Chondrocyte (in vitro differentiated cells): Measurements from ENCODE around the gene AIFM2. TPM values are rescaled to one million over a fixed set of nuclear protein-coding genes. Genes with fewer than 3 reads are reported as not detected.

Experiments used
- DNase-seq: peaks from one replicate; pipeline ENCODE4 v3.0.0; 2021; ENCODE audit warnings: mixed read lengths, low spot score
- H3K27ac Mint-ChIP-seq: one replicate; pipeline ENCODE4 v1.8.0; 2021; ENCODE audit warnings: mild to moderate bottlenecking, moderate library complexity, mixed read lengths; ENCODE audit not compliant: unreplicated experiment
- H3K27me3 Mint-ChIP-seq: 2 replicates; pipeline ENCODE4 v1.8.0; 2021; ENCODE audit warnings: low read depth, mixed read lengths
- H3K36me3 Mint-ChIP-seq: 2 replicates; pipeline ENCODE4 v1.8.0; 2021; ENCODE audit warnings: low read depth, mixed read lengths
- H3K4me1 Mint-ChIP-seq: 2 replicates; pipeline ENCODE4 v1.8.0; 2021; ENCODE audit warnings: low read depth, mild to moderate bottlenecking, mixed read lengths
- H3K4me3 Mint-ChIP-seq: one replicate; pipeline ENCODE4 v1.8.0; 2021; ENCODE audit warnings: mild to moderate bottlenecking, moderate library complexity, mixed read lengths; ENCODE audit not compliant: unreplicated experiment
- H3K9me3 Mint-ChIP-seq: 2 replicates; pipeline ENCODE4 v1.8.0; 2021; ENCODE audit warnings: low read depth, mixed read lengths
- CTCF ChIP-seq: fragments of 200-600 bp; sonication (generic); IDR thresholded peaks from 2 replicates; pipeline ENCODE4 v1.5.0; 2021; ENCODE audit warnings: antibody characterized with exemption, mild to moderate bottlenecking, moderate library complexity
- total RNA-seq: library from RNA; stranded (reverse); gene quantifications from 3 replicates; pipeline ENCODE4 v1.2.1, GENCODE V29; 2021

The AIFM2 gene
- total RNA-seq, 1 donor from 2014 or later: 10.3 TPM

DNA sequence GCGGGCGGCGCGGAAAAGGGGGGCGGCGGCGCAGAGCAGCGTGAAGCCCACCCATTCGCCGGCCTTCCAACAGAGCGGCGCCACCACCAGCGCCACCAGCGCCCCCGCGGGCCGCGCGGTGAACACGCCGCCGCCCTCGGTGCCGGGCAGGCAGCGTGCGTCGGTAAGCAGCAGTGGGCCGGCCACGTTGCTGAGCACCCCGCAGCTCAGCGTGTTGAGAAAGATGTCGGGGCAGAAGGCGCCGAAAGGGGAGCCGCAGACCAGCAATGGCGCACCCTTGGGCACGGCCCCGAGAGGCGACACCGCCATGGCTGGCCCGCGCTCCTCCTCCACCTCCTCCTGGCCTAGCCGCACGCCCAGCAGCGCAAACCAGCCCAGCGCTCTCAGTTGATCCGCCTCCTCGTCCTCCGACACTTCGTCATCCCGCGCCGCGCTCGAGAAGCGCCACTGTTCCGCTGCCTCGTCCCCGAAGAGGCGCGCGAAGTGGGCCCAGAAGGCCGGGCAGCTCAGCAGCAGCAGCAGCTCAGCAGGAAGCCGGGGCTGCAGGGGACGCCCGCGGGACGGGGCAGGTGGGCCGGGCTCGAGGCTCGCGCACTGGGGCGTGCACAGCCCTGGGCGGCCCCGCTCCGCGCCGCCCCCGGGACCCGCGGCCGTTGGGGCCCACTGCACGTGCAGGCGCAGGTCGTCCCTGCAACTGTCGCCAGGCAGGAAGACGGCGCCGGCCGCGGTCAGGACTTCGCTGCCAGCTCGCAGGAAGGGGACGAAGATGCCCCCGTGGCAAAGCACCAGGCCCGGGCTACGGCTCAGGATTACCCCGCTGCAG lies 13.3 kb upstream of the AIFM2 start:
- peak; percentile 77 for TF ChIP-seq CTCF
- DNase-seq: no peak
- H3K36me3 Mint-ChIP-seq: peaks cover 7% of the 10 kb centered on the region
- H3K27me3 Mint-ChIP-seq: no peaks in the 10 kb centered on the region
- H3K4me1 Mint-ChIP-seq: peaks cover 34% of the 10 kb centered on the region
- no peaks in the 10 kb centered on the region for H3K9me3 Mint-ChIP-seq
- peak overlapping the region; percentile 99 for H3K27ac Mint-ChIP-seq
- peak overlapping the region; percentile 83 for H3K4me3 Mint-ChIP-seq

DNA sequence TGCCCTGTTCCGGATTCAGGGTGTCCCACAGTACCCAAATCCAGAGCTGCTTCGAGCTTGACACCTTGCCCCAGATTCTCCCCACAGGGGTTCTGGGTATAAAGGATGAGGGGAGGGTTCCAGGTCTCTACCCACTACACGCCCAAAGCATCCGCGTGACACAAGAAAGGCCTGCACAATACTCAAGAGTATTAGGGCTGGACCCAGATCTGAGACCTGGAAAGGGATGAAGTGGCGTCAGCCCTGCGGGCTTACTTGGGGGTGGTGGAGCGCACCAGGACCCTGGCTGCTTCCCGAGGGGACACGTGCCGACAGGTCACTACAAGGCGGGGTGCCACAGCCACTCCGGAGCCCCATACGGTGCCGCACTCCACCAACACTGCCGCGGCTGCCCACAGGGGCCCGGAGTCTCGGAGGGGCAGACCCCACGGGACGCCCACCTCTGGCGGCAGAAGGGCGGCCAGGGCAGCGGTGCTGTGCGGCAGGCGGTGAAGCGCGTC lies 12.6 kb upstream of the AIFM2 start:
- Mint-ChIP-seq H3K4me1 (peaks cover 34% of the 10 kb centered on the region), H3K27ac (peak overlapping the region; percentile 57), H3K27me3 (no peaks in the 10 kb centered on the region), H3K4me3 (peak overlapping the region; percentile 83), H3K9me3 (no peaks in the 10 kb centered on the region), H3K36me3 (peaks cover 4% of the 10 kb centered on the region)
- DNase-seq: no peak
- TF ChIP-seq CTCF: no peak

DNA sequence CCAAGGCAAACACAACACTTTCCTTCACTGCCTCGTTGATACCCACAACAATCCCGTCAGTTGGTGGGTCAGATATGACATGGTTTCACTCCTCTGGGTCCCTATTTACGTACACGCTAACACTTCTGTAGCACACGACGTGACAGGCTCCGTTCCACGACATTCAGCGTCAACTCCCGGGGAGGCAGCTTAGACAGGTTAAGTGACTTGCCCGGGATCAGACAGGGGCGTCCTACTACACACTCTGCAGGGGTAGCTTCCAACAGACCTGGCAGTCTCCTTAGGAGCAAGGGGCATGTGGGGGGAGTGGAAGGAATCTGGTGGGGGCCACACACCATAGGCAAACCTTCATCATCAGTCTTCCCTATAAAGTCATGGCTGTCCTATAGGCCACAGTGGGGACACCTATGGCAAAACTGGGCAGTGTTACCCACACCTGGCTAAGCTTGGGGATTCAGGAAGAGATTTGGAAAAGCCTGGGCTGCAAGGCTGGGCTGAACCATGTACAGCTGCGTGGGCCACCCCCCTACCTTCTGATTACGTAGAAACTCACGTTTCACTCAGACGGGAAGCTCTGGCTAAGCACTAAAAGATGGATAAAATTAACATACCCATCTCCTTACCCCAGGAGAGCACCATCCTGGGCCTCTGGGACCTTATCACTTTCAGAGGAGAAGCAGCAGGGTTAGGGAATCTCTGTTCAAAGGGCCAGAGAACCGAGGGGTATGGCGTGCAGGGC lies 11.9 kb upstream of the AIFM2 start:
- H3K4me1 Mint-ChIP-seq: peaks cover 31% of the 10 kb centered on the region
- H3K9me3 Mint-ChIP-seq: no peaks in the 10 kb centered on the region
- no peak overlapping the region for H3K27ac Mint-ChIP-seq
- H3K4me3 Mint-ChIP-seq: peak overlapping the region; percentile 83
- no peak for DNase-seq
- no peak for TF ChIP-seq CTCF
- H3K27me3 Mint-ChIP-seq: no peaks in the 10 kb centered on the region
- peaks cover 1% of the 10 kb centered on the region for H3K36me3 Mint-ChIP-seq

DNA sequence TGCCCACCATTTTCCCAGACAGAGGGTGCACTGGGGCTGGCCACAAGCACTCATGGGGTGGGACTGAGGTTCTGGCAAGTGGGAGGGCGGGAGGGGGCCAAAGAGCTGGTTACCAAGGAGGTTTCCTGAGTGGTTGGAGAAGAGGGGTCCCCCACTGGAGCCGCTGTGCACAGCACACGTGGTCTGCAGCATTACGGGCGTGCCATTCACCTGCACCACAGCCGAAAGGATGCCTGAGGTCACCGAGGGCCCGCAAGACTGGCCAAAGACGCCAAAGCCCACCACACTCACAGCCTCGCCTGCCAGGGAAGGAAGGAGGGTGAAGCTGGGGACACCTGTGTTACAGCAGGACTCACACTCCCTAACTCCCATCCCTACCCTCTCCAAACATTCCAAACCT lies 9.9 kb upstream of the AIFM2 start:
- DNase-seq: no peak
- H3K9me3 Mint-ChIP-seq: no peaks in the 10 kb centered on the region
- no peak for TF ChIP-seq CTCF
- peaks cover 20% of the 10 kb centered on the region for H3K4me1 Mint-ChIP-seq
- no peak overlapping the region for H3K4me3 Mint-ChIP-seq
- no peaks in the 10 kb centered on the region for H3K27me3 Mint-ChIP-seq
- H3K36me3 Mint-ChIP-seq: peaks cover 4% of the 10 kb centered on the region
- H3K27ac Mint-ChIP-seq: no peak overlapping the region

GRCh38 chr10:70140297-70140696 lies 7.7 kb upstream of the AIFM2 start:
- H3K4me1 Mint-ChIP-seq: peaks cover 10% of the 10 kb centered on the region
- no peak overlapping the region for H3K27ac Mint-ChIP-seq
- peaks cover 8% of the 10 kb centered on the region for H3K36me3 Mint-ChIP-seq
- TF ChIP-seq CTCF: no peak
- no peaks in the 10 kb centered on the region for H3K9me3 Mint-ChIP-seq
- H3K27me3 Mint-ChIP-seq: no peaks in the 10 kb centered on the region
- no peak for DNase-seq
- no peak overlapping the region for H3K4me3 Mint-ChIP-seq
